ENCODE data around the gene LRTM1. TPM values are rescaled to one million over a fixed set of nuclear protein-coding genes. Genes with fewer than 3 reads are reported as not detected.
A peak's percentile ranks its signal among the peaks of the same experiment; 100 is the strongest.

Gene LRTM1
- total and polyA plus RNA-seq, 7 donors, result 3.1 TPM; not detected in 6

GRCh38 chr3:54950391-54951003 lies 22.6 kb upstream of the LRTM1 start:
- intact Hi-C loops (cut with DNase I), result loop anchor here (2.0 to 10.0 kb wide), 5 partner anchors 58 to 534 kb away; partner anchors contain the start of gene WNT5A (in 1 of the 2)
- no peaks in the 10 kb centered on the region for H3K27me3 ChIP-seq (ENCODE audit: insufficient read depth in 3 of 3, low read length in 2 of 3)
- WGBS, 3 donors, result 49 to 61% (median 50%) methylated on average over 7 of the region's 7 CpGs
- TF ChIP-seq, protein P1, sequence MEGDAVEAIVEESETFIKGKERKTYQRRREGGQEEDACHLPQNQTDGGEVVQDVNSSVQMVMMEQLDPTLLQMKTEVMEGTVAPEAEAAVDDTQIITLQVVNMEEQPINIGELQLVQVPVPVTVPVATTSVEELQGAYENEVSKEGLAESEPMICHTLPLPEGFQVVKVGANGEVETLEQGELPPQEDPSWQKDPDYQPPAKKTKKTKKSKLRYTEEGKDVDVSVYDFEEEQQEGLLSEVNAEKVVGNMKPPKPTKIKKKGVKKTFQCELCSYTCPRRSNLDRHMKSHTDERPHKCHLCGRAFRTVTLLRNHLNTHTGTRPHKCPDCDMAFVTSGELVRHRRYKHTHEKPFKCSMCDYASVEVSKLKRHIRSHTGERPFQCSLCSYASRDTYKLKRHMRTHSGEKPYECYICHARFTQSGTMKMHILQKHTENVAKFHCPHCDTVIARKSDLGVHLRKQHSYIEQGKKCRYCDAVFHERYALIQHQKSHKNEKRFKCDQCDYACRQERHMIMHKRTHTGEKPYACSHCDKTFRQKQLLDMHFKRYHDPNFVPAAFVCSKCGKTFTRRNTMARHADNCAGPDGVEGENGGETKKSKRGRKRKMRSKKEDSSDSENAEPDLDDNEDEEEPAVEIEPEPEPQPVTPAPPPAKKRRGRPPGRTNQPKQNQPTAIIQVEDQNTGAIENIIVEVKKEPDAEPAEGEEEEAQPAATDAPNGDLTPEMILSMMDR (IDR thresholded peaks at IDR 0.05), result no peak
- H3K4me1 ChIP-seq, result peaks cover 14% of the 10 kb centered on the region
- no peak for ATAC-seq
- no peaks in the 10 kb centered on the region for H3K36me3 ChIP-seq (ENCODE audit: insufficient read depth in 1 of 2, low read depth in 1 of 2)
- no peak overlapping the region for H3K4me3 ChIP-seq
- no peak overlapping the region for H3K27ac ChIP-seq
- no peak for DNase-seq
- H3K9me3 ChIP-seq, result no peaks in the 10 kb centered on the region

GRCh38 chr3:54949491-54950044 lies 21.7 kb upstream of the LRTM1 start:
- Histone ChIP-seq H3K36me3 (ENCODE audit: insufficient read depth in 1 of 2, low read depth in 1 of 2) (no peaks in the 10 kb centered on the region), H3K4me1 (peaks cover 13% of the 10 kb centered on the region), H3K27me3 (ENCODE audit: insufficient read depth in 3 of 3, low read length in 2 of 3) (no peaks in the 10 kb centered on the region), H3K27ac (no peak overlapping the region), H3K9me3 (no peaks in the 10 kb centered on the region), H3K4me3 (no peak overlapping the region)
- intact Hi-C loops (cut with DNase I), result loop anchor here (2.0 to 10.0 kb wide), 6 partner anchors 57 to 535 kb away; partner anchors contain the start of gene WNT5A (in 1 of the 2)
- DNase-seq (no peak), ATAC-seq (no peak)
- TF ChIP-seq, protein P1 (IDR thresholded peaks at IDR 0.05), result no peak
- WGBS, 3 donors, result 94% methylated on average over 4 of the region's 4 CpGs

GRCh38 chr3:54941690-54942362 lies 14.0 kb upstream of the LRTM1 start:
- intact Hi-C loops (cut with DNase I), result no loop called here

DNA sequence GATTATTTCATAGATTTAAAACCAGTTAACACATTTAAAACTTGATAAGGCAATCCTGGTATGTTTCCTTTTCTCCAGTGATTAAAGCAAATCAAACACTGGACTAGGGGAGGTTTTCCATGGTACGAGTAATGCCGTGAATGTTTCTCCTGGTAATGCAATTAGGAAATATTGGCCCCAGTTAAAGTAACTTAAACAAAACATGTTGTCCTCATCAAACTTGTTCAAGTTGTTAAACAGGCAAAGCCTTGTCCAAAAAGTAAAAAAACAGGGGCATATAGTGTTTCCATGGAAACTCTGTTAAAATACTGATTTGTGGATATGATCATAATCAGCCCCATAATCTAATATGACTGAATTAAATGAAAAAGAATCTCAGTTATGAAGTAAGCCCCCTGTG lies 13.1 kb upstream of the LRTM1 start:
- DNase-seq, result no peak
- Histone ChIP-seq H3K27me3 (ENCODE audit: insufficient read depth in 3 of 3, low read length in 2 of 3) (no peaks in the 10 kb centered on the region), H3K4me3 (no peak overlapping the region), H3K9me3 (no peaks in the 10 kb centered on the region), H3K27ac (no peak overlapping the region), H3K4me1 (peaks cover 6% of the 10 kb centered on the region), H3K36me3 (ENCODE audit: insufficient read depth in 1 of 2, low read depth in 1 of 2) (no peaks in the 10 kb centered on the region)
- 66 to 78% (median 75%) methylated on average over 2 of the region's 2 CpGs for WGBS, 3 donors
- ATAC-seq, result no peak
- intact Hi-C loops (cut with DNase I), result no loop called here
- TF ChIP-seq, protein P1 (IDR thresholded peaks at IDR 0.05), result no peak

More at GRCh38 chr3:54941690-54942362, 14.0 kb upstream of the LRTM1 start:
- ATAC-seq (peak; percentile 84 to 90 (median 88)), DNase-seq (no peak)
- Histone ChIP-seq H3K4me1 (peaks cover 6% of the 10 kb centered on the region), H3K9me3 (no peaks in the 10 kb centered on the region), H3K36me3 (ENCODE audit: insufficient read depth in 1 of 2, low read depth in 1 of 2) (no peaks in the 10 kb centered on the region), H3K4me3 (no peak overlapping the region), H3K27ac (no peak overlapping the region), H3K27me3 (ENCODE audit: insufficient read depth in 3 of 3, low read length in 2 of 3) (no peaks in the 10 kb centered on the region)
- 18 to 41% (median 33%) methylated on average over 7 of the region's 7 CpGs for WGBS, 3 donors
- TF ChIP-seq, protein P1 (IDR thresholded peaks at IDR 0.05), result no peak

Data from psoas muscle (tissue), 8 donors.